Peyer's patch (tissue), 4 donors: ENCODE results near the gene USP36. TPM values are rescaled to one million over a fixed set of nuclear protein-coding genes. Genes with fewer than 3 reads are reported as not detected.
"Not testable (repeated sequence)": the region's sequence is repeated elsewhere in the genome, so short reads cannot be mapped to it uniquely, and the experiment has no call there.

Source experiments
- DNase-seq, 3 donors: peaks; one replicate each; pipeline ENCODE4 v3.0.0-alpha.2; 2017 to 2019
- H3K27ac ChIP-seq, 4 donors: fragments of 200-600 bp; sonication (generic); one replicate each; pipeline ENCODE4 v1.5.1; 2016 to 2019
- H3K27me3 ChIP-seq, 2 donors: fragments of 200-600 bp; sonication (generic); one replicate each; pipeline ENCODE4 v1.5.1; 2019
- H3K36me3 ChIP-seq, 3 donors: fragments of 200-600 bp; sonication (generic); one replicate each; pipeline ENCODE4 v1.5.1; 2016 to 2019
- H3K4me1 ChIP-seq, 4 donors: fragments of 200-600 bp; sonication (generic); one replicate each; pipeline ENCODE4 v1.5.1; 2016 to 2019
- H3K4me3 ChIP-seq, 4 donors: fragments of 200-600 bp; sonication (generic); 1 replicate in 3 of 4; 2 replicates in 1 of 4; pipeline ENCODE4 v1.5.1; 2016 to 2019; ENCODE audit warnings: mild to moderate bottlenecking in 1 of 4
- H3K9me3 ChIP-seq, 4 donors: fragments of 200-600 bp; sonication (generic); one replicate each; pipeline ENCODE4 v1.5.1; 2016 to 2019; ENCODE audit warnings: mild to moderate bottlenecking in 1 of 4
- CTCF ChIP-seq, 6 experiments: fragments of 450-650 bp in 4 of 6; fragments of 200-600 bp in 2 of 6; sonication (generic) in 1 of 6; IDR thresholded peaks; one replicate each; pipeline ENCODE4 v1.5.1; 2017 to 2019; ENCODE audit warnings: antibody characterized with exemption in 6 of 6, mild to moderate bottlenecking in 3 of 6, moderate library complexity in 1 of 6
- POLR2A ChIP-seq, 2 donors: fragments of 450-650 bp; IDR thresholded peaks; one replicate each; pipeline ENCODE4 v1.5.1; 2017; ENCODE audit warnings: antibody characterized with exemption in 2 of 2, mild to moderate bottlenecking in 2 of 2, moderate library complexity in 2 of 2
- total RNA-seq, 4 donors: library from RNA; depleted of rRNA; stranded (reverse); fragments of >200 nt; gene quantifications; one replicate each; pipeline ENCODE4 v1.1.0, GENCODE V29; 2016

The USP36 gene
- total RNA-seq, 4 donors from 2014 or later: 20.7 to 130 (median 59.9) TPM

- H3K27me3 ChIP-seq: no peaks in the 10 kb centered on the region
- TF ChIP-seq CTCF (IDR thresholded peaks at IDR 0.05) (no peak), POLR2A (IDR thresholded peaks at IDR 0.05) (no peak)
- peak overlapping the region in 2 of 4 donors; percentile 25 to 35 for H3K27ac ChIP-seq
- DNase-seq: no peak
- no peak overlapping the region for H3K4me3 ChIP-seq
- no peaks in the 10 kb centered on the region for H3K36me3 ChIP-seq
- H3K4me1 ChIP-seq: peaks cover 3 to 51% (median 18%) of the 10 kb centered on the region in 4 donors
- no peaks in the 10 kb centered on the region for H3K9me3 ChIP-seq
Measured at GRCh38 chr17:78761789-78762406, 78.7 kb downstream of the USP36 start.

GRCh38 chr17:78759969-78760352 is 80.7 kb downstream of the USP36 start:
- Histone ChIP-seq H3K36me3 (no peaks in the 10 kb centered on the region), H3K4me1 (peaks cover 3 to 46% (median 15%) of the 10 kb centered on the region in 4 donors), H3K27ac (peak overlapping the region; percentile 51 to 81 (median 64)), H3K27me3 (no peaks in the 10 kb centered on the region), H3K9me3 (no peaks in the 10 kb centered on the region), H3K4me3 (no peak overlapping the region)
- no peak for TF ChIP-seq POLR2A (IDR thresholded peaks at IDR 0.05)
- TF ChIP-seq CTCF (IDR thresholded peaks at IDR 0.05): no peak
- DNase-seq: peak in 1 of 3 donors; percentile 16

GRCh38 chr17:78759203-78759968 is 81.2 kb downstream of the USP36 start:
- no peaks in the 10 kb centered on the region for H3K27me3 ChIP-seq
- TF ChIP-seq POLR2A (IDR thresholded peaks at IDR 0.05) (no peak), CTCF (IDR thresholded peaks at IDR 0.05) (no peak)
- H3K27ac ChIP-seq: peak overlapping the region; percentile 51 to 81 (median 64)
- H3K4me3 ChIP-seq: peak overlapping the region in 1 of 4 donors; percentile 21
- H3K4me1 ChIP-seq: peaks cover 3 to 40% (median 15%) of the 10 kb centered on the region in 4 donors
- no peaks in the 10 kb centered on the region for H3K36me3 ChIP-seq
- DNase-seq: peak in 2 of 3 donors; percentile 91 to 93
- no peaks in the 10 kb centered on the region for H3K9me3 ChIP-seq

- no peak overlapping the region for H3K4me3 ChIP-seq
- no peaks in the 10 kb centered on the region for H3K27me3 ChIP-seq
- TF ChIP-seq CTCF (IDR thresholded peaks at IDR 0.05): no peak
- no peak for TF ChIP-seq POLR2A (IDR thresholded peaks at IDR 0.05)
- no peaks in the 10 kb centered on the region for H3K9me3 ChIP-seq
- no peaks in the 10 kb centered on the region for H3K36me3 ChIP-seq
- H3K27ac ChIP-seq: peak overlapping the region in 1 of 4 donors; percentile 7
- peaks cover 0 to 26% (median 19%) of the 10 kb centered on the region in 4 donors for H3K4me1 ChIP-seq
- DNase-seq: no peak
Measured at GRCh38 chr17:78753316-78754250, 87.0 kb downstream of the USP36 start.

GRCh38 chr17:78751447-78752161 is 89.0 kb downstream of the USP36 start:
- no peaks in the 10 kb centered on the region for H3K36me3 ChIP-seq
- H3K27me3 ChIP-seq: no peaks in the 10 kb centered on the region
- peak overlapping the region in 1 of 4 donors; percentile 34 for H3K27ac ChIP-seq
- no peak overlapping the region for H3K4me3 ChIP-seq
- H3K9me3 ChIP-seq: no peaks in the 10 kb centered on the region
- DNase-seq: no peak
- TF ChIP-seq POLR2A (IDR thresholded peaks at IDR 0.05) (no peak), CTCF (IDR thresholded peaks at IDR 0.05) (no peak)
- H3K4me1 ChIP-seq: peaks cover 0 to 26% (median 10%) of the 10 kb centered on the region in 4 donors

GRCh38 chr17:78751000-78751399 is 89.6 kb downstream of the USP36 start:
- H3K27ac ChIP-seq: peak overlapping the region in 1 of 4 donors; percentile 34
- not testable (repeated sequence) for H3K27me3 ChIP-seq, DNase-seq, H3K9me3 ChIP-seq, H3K4me3 ChIP-seq, H3K36me3 ChIP-seq
- peaks cover 0 to 32% (median 11%) of the 10 kb centered on the region in 4 donors for H3K4me1 ChIP-seq
